Kidney epithelial cell (primary cell): ENCODE results near the gene SCARF2. TPM values are rescaled to one million over a fixed set of nuclear protein-coding genes. Genes with fewer than 3 reads are reported as not detected.

Source experiments
- DNase-seq: peaks from one replicate; pipeline ENCODE4 v3.0.0-alpha.2; 2010; ENCODE audit warnings: low read depth
- H3K27me3 ChIP-seq: 2 replicates; pipeline ENCODE4 v1.6.0; 2011; ENCODE audit warnings: low read length; ENCODE audit not compliant: control insufficient read depth, insufficient read depth
- H3K36me3 ChIP-seq: 2 replicates; pipeline ENCODE4 v1.5.1; 2011; ENCODE audit warnings: low read length; ENCODE audit not compliant: control insufficient read depth, insufficient read depth
- H3K4me3 ChIP-seq: 2 replicates; pipeline ENCODE4 v1.5.1; 2011; ENCODE audit warnings: low read depth, mild to moderate bottlenecking, control low read depth, low read length
- CTCF ChIP-seq: IDR thresholded peaks from 2 replicates; pipeline ENCODE4 v1.5.1; 2011; ENCODE audit warnings: mild to moderate bottlenecking, moderate library complexity, low read length, control low read depth, inconsistent platforms; ENCODE audit not compliant: insufficient read depth, poor library complexity, severe bottlenecking
- total RNA-seq: library from RNA; depleted of rRNA; stranded (reverse); fragments of >200 nt; gene quantifications from 2 replicates; pipeline ENCODE4 v1.2.3, GENCODE V29; 2015

Gene SCARF2
- total RNA-seq, 1 donor from 2014 or later = 33.6 TPM

GRCh38 chr22:20405291-20405930 lies 32.2 kb downstream of the SCARF2 start:
- no peaks in the 10 kb centered on the region for H3K27me3 ChIP-seq
- TF ChIP-seq CTCF = no peak
- H3K4me3 ChIP-seq = no peak overlapping the region
- no peak for DNase-seq
- H3K36me3 ChIP-seq = peaks cover 3% of the 10 kb centered on the region

DNA sequence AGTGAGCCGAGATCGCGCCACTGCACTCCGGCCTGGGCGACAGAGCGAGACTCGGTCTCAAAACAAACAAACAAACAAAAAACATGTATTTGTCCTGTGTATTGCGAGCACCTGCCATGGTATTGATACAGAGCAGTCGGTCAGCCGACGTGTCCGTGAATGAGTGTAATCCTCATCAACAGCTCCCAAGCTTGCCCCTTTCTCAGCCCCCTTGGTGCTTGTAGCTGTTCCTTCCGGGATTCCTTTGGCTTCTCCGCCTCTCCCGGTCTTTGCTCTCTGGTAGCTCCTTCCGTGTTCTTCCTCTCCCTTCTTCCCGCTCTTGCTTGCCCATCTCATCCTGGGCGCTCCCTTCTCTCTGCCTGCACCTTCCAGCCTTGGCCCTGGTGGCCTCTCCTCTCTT lies 32.7 kb downstream of the SCARF2 start:
- no peak for DNase-seq
- H3K36me3 ChIP-seq = peaks cover 3% of the 10 kb centered on the region
- no peak for TF ChIP-seq CTCF

GRCh38 chr22:20403779-20404140 lies 33.9 kb downstream of the SCARF2 start:
- Histone ChIP-seq H3K36me3 (peaks cover 3% of the 10 kb centered on the region), H3K4me3 (no peak overlapping the region), H3K27me3 (no peaks in the 10 kb centered on the region)
- no peak for TF ChIP-seq CTCF
- DNase-seq = no peak

More for the DNA sequence above, 32.7 kb downstream of the SCARF2 start:
- H3K27me3 ChIP-seq = no peaks in the 10 kb centered on the region
- H3K4me3 ChIP-seq = no peak overlapping the region

DNA sequence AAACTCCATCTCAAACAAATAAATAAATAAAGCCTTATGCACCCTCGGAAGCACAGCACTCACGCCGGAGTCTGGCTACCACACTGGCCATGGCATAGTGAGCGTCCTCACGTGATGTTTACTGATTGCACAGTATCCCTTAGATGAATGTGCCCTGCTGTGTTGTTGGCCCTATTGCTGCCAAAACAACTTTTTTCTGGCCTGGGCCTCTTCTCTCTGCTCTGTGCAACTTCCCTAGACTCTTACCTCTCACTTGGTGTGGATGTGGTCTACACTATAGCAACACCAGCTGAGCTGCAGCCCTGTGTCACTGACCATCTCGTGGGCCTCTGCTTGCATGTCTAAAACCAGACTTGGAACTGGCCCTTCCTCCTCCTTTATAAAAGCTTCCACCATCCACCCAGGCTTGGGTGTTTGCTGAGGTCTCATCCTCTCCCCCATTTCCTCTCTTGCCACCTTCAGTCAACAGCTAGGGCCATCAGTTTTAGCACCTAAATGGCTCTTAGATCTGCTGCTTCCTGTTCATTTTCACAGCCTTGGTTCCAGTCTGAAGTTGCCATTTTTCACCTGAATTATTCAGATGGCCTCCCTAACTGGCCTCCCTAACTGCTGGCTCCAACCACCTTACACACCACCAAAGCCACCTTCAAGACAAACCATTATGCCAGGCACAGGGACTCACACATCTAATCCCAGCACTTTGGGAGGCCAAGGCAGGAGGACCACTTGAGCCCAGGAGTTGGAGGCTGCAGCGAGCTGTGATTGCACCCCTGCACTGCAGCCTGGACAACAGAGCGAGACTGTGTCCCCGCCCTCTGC lies 34.5 kb downstream of the SCARF2 start:
- H3K36me3 ChIP-seq = peaks cover 3% of the 10 kb centered on the region
- H3K4me3 ChIP-seq = no peak overlapping the region

GRCh38 chr22:20401376-20402014 lies 36.1 kb downstream of the SCARF2 start:
- no peak overlapping the region for H3K4me3 ChIP-seq
- no peak for TF ChIP-seq CTCF
- no peaks in the 10 kb centered on the region for H3K27me3 ChIP-seq
- no peak for DNase-seq
- no peaks in the 10 kb centered on the region for H3K36me3 ChIP-seq

More for the DNA sequence above, 34.5 kb downstream of the SCARF2 start:
- TF ChIP-seq CTCF = no peak
- DNase-seq = no peak
- no peaks in the 10 kb centered on the region for H3K27me3 ChIP-seq
